Liver (tissue), 3 donors: ENCODE measurements around the gene SPOCK2.

Experiments
- FOXA1 ChIP-seq: IDR thresholded peaks from 2 replicates; pipeline ENCODE4 v1.6.1; 2016; ENCODE audit warnings: antibody characterized with exemption
- FOXA2 ChIP-seq: IDR thresholded peaks from 2 replicates; pipeline ENCODE4 v1.6.1; 2016; ENCODE audit warnings: antibody characterized with exemption
- GABPA ChIP-seq, 2 donors: IDR thresholded peaks in 1 of 2; conservative IDR thresholded peaks in 1 of 2; 2 replicates each; pipeline ENCODE4 v1.6.1; 2016; ENCODE audit warnings: antibody characterized with exemption in 2 of 2, mild to moderate bottlenecking in 1 of 2, moderate library complexity in 1 of 2
- JUND ChIP-seq, 2 donors: IDR thresholded peaks; 2 replicates each; pipeline ENCODE4 v1.6.1; 2016; ENCODE audit warnings: antibody characterized with exemption in 2 of 2
- RAD21 ChIP-seq, 2 donors: IDR thresholded peaks; 2 replicates each; pipeline ENCODE4 v1.6.1; 2016; ENCODE audit warnings: antibody characterized with exemption in 2 of 2, mild to moderate bottlenecking in 2 of 2
- TAF1 ChIP-seq: conservative IDR thresholded peaks from 2 replicates; pipeline ENCODE4 v1.6.1; 2016; ENCODE audit warnings: antibody characterized with exemption, mild to moderate bottlenecking
- YY1 ChIP-seq: IDR thresholded peaks from 2 replicates; pipeline ENCODE4 v1.6.1; 2016; ENCODE audit warnings: antibody characterized with exemption, mild to moderate bottlenecking
- TF ChIP-seq, protein P1 (sequence below): fragments of 150-350 bp; IDR thresholded peaks from 2 replicates; pipeline ENCODE4 v1.5.1; 2017; ENCODE audit warnings: improper control_type of control experiment, low read depth, low read length; ENCODE audit not compliant: missing input control
- TF ChIP-seq, protein P2 (sequence below): IDR thresholded peaks from 2 replicates; pipeline ENCODE4 v1.6.1; 2016; ENCODE audit warnings: antibody characterized with exemption
- TF ChIP-seq, protein P3 (sequence below): IDR thresholded peaks from 2 replicates; pipeline ENCODE4 v1.6.1; 2016; ENCODE audit warnings: antibody characterized with exemption, mild to moderate bottlenecking
- TF ChIP-seq, protein P4 (sequence below): IDR thresholded peaks from 2 replicates; pipeline ENCODE4 v1.6.1; 2016; ENCODE audit warnings: antibody characterized with exemption
- TF ChIP-seq, protein P5 (sequence below): IDR thresholded peaks from 2 replicates; pipeline ENCODE4 v1.6.1; 2016; ENCODE audit warnings: antibody characterized with exemption
- donor health status: healthy.
- donor health status: healthy.

DNA sequence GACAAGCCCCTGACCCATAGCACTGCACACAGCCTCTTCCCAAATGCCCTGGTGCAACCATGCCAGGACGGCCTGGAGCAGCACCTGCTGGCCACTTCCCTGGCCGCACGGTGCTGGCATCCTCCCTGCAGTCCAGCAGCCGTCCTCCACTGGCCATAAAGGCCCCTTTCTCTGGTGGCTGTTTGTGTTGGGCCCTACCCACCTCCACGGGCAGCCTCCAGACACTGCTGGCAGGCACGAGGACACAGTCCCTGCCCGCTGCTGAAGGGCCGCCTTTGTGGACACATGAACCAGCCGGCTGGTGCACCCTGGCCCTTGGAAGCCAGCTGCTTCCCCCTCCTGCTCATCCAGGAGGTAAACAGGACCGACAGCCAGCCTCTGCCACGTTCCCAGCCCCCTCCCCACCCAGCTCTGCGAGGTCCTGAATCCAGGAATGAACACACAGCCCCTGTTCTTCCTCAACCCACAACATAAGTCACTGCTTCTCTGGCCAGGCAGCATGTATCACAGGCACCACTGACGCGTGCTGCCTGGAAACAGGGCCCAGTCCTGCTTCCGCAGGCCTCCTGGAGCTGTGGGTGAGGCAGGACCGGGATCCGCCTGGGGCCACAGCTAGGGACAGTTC is 43.8 kb downstream of the SPOCK2 start:
- TF ChIP-seq, protein P1, sequence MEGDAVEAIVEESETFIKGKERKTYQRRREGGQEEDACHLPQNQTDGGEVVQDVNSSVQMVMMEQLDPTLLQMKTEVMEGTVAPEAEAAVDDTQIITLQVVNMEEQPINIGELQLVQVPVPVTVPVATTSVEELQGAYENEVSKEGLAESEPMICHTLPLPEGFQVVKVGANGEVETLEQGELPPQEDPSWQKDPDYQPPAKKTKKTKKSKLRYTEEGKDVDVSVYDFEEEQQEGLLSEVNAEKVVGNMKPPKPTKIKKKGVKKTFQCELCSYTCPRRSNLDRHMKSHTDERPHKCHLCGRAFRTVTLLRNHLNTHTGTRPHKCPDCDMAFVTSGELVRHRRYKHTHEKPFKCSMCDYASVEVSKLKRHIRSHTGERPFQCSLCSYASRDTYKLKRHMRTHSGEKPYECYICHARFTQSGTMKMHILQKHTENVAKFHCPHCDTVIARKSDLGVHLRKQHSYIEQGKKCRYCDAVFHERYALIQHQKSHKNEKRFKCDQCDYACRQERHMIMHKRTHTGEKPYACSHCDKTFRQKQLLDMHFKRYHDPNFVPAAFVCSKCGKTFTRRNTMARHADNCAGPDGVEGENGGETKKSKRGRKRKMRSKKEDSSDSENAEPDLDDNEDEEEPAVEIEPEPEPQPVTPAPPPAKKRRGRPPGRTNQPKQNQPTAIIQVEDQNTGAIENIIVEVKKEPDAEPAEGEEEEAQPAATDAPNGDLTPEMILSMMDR: no peak
- TF ChIP-seq, protein P2, sequence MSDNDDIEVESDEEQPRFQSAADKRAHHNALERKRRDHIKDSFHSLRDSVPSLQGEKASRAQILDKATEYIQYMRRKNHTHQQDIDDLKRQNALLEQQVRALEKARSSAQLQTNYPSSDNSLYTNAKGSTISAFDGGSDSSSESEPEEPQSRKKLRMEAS: no peak
- TF ChIP-seq, protein P3, sequence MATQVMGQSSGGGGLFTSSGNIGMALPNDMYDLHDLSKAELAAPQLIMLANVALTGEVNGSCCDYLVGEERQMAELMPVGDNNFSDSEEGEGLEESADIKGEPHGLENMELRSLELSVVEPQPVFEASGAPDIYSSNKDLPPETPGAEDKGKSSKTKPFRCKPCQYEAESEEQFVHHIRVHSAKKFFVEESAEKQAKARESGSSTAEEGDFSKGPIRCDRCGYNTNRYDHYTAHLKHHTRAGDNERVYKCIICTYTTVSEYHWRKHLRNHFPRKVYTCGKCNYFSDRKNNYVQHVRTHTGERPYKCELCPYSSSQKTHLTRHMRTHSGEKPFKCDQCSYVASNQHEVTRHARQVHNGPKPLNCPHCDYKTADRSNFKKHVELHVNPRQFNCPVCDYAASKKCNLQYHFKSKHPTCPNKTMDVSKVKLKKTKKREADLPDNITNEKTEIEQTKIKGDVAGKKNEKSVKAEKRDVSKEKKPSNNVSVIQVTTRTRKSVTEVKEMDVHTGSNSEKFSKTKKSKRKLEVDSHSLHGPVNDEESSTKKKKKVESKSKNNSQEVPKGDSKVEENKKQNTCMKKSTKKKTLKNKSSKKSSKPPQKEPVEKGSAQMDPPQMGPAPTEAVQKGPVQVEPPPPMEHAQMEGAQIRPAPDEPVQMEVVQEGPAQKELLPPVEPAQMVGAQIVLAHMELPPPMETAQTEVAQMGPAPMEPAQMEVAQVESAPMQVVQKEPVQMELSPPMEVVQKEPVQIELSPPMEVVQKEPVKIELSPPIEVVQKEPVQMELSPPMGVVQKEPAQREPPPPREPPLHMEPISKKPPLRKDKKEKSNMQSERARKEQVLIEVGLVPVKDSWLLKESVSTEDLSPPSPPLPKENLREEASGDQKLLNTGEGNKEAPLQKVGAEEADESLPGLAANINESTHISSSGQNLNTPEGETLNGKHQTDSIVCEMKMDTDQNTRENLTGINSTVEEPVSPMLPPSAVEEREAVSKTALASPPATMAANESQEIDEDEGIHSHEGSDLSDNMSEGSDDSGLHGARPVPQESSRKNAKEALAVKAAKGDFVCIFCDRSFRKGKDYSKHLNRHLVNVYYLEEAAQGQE: no peak
- TF ChIP-seq RAD21 (IDR thresholded peaks at IDR 0.05): peak; percentile 30 to 62
- no peak for TF ChIP-seq TAF1
- TF ChIP-seq YY1: no peak
- no peak for TF ChIP-seq FOXA1
- TF ChIP-seq, protein P4, sequence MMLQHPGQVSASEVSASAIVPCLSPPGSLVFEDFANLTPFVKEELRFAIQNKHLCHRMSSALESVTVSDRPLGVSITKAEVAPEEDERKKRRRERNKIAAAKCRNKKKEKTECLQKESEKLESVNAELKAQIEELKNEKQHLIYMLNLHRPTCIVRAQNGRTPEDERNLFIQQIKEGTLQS: no peak
- TF ChIP-seq GABPA (IDR thresholded peaks at IDR 0.05 in 1 of 2, conservative IDR thresholded peaks at IDR 0.05 in 1 of 2): no peak
- TF ChIP-seq JUND (IDR thresholded peaks at IDR 0.05): no peak
- TF ChIP-seq FOXA2: no peak
- TF ChIP-seq, protein P5, sequence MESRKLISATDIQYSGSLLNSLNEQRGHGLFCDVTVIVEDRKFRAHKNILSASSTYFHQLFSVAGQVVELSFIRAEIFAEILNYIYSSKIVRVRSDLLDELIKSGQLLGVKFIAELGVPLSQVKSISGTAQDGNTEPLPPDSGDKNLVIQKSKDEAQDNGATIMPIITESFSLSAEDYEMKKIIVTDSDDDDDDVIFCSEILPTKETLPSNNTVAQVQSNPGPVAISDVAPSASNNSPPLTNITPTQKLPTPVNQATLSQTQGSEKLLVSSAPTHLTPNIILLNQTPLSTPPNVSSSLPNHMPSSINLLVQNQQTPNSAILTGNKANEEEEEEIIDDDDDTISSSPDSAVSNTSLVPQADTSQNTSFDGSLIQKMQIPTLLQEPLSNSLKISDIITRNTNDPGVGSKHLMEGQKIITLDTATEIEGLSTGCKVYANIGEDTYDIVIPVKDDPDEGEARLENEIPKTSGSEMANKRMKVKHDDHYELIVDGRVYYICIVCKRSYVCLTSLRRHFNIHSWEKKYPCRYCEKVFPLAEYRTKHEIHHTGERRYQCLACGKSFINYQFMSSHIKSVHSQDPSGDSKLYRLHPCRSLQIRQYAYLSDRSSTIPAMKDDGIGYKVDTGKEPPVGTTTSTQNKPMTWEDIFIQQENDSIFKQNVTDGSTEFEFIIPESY: no peak
